ENCODE results near the gene PPCDC. TPM values are rescaled to one million over a fixed set of nuclear protein-coding genes. Genes with fewer than 3 reads are reported as not detected.

Gene PPCDC
- polyA plus RNA-seq, 1 of the 3 experiments (the other 2 are of a cell fraction), result 19.8 TPM

DNA sequence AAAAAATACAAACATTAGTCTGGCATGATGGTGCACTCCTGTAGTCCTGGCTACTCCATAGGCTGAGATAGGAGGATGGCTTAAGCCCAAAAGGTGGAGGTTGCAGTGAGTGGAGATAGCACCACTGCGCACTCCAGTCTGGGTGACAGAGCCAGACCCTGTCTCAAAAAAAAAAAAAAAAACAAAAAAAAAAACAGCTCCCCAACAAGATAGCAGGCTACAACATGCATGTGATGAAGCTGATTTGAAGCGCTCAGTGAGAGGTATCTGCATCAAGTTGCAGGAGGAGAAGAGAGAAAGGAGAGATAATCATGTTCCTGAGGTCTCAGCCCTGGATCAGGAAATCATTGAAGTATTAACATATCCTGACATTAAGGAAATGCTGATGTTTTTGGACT, 608 bp upstream of the PPCDC start:
- Histone ChIP-seq H2AFZ (ENCODE audit: low read depth) (peak overlapping the region; percentile 92), H3K9ac (no peak overlapping the region)
- 87% methylated on average over 2 of the region's 2 CpGs for WGBS (ENCODE audit: low lambda C conversion rate)

DNA sequence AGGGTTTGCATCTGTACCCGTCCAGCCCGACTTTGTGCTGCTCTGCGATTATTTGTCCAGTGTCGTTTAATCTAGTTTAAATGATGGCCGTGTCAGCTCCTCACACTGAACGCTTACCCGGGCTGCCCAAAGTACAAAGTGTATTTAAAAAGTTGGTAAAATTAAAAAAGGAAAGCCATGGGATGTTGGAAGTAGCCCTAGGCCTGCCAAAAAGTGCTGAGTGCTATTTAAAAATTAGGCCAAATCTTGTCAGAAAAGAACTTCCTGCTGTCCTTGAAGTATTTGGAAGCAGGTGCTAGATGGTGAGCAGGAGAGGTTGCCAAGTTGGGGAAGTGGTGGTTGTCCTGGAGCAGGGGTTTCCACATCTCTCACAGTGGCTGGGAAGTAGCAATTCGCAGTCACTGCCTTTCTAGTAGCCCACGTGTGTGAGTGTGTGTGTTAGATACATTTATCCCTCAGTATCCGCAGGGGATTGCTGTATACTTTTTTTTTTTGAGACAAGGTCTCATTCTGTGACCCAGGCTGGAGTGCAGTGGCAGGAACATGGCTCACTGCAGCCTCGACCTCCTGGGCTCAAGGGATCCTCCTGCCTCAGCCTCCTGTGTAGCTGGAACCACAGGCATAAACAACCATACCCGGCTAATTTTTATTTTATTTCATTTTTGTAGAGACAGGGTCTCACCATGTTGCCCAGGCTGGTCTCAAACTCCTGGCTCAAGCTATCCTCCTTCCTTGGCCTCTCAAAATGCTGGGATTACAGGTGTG, 664 bp downstream of the PPCDC start:
- Histone ChIP-seq H3K27ac (ENCODE audit: low read depth in 2 of 2, low read length in 1 of 2) (peak overlapping the region; percentile 63 to 89), H3K79me2 (ENCODE audit: insufficient read depth) (peaks cover 15% of the 10 kb centered on the region), H2AFZ (ENCODE audit: low read depth) (peak overlapping the region; percentile 94), H3K27me3 (ENCODE audit: insufficient read depth) (no peaks in the 10 kb centered on the region), H3K4me2 (peak overlapping the region; percentile 99), H3K9ac (peak overlapping the region; percentile 100), H3K4me1 (ENCODE audit: control insufficient read depth in 1 of 2, insufficient read depth in 2 of 2, low read depth in 1 of 2, low read length in 1 of 2) (peaks cover 0 to 6% of the 10 kb centered on the region in 2 experiments; a peak in 1 of 4 replicates), H3F3A (replicated peaks; ENCODE audit: insufficient read depth) (no peaks in the 10 kb centered on the region), H3K36me3 (replicated peaks in 1 of 2; ENCODE audit: control insufficient read depth in 1 of 2, insufficient read depth in 2 of 2, low read length in 1 of 2) (peaks cover 0 to 4% of the 10 kb centered on the region in 2 experiments), H3K4me3 (ENCODE audit: low read depth in 2 of 2, low read length in 1 of 2) (peak overlapping the region; percentile 94 to 97), H3K9me3 (no peaks in the 10 kb centered on the region), H4K20me1 (ENCODE audit: insufficient read depth) (no peaks in the 10 kb centered on the region), H3K9me2 (no peaks in the 10 kb centered on the region)
- peak; percentile 47 for DNase-seq
- no peak for TF ChIP-seq RFX5 (IDR thresholded peaks at IDR 0.05; ENCODE audit: low read length)
- TF ChIP-seq EZH2phosphoT487 (IDR thresholded peaks at IDR 0.05; ENCODE audit: borderline replicate concordance, low read depth), result no peak
- TF ChIP-seq, protein P1, sequence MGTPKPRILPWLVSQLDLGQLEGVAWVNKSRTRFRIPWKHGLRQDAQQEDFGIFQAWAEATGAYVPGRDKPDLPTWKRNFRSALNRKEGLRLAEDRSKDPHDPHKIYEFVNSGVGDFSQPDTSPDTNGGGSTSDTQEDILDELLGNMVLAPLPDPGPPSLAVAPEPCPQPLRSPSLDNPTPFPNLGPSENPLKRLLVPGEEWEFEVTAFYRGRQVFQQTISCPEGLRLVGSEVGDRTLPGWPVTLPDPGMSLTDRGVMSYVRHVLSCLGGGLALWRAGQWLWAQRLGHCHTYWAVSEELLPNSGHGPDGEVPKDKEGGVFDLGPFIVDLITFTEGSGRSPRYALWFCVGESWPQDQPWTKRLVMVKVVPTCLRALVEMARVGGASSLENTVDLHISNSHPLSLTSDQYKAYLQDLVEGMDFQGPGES (IDR thresholded peaks at IDR 0.05; ENCODE audit: low read depth, low read length), result no peak
- no peak for TF ChIP-seq NFIC (IDR thresholded peaks at IDR 0.05; ENCODE audit: borderline replicate concordance)
- TF ChIP-seq POLR2AphosphoS5 (IDR thresholded peaks at IDR 0.05; ENCODE audit: low read depth, low read length), result no peak
- no peak for TF ChIP-seq MEF2A (IDR thresholded peaks at IDR 0.05; ENCODE audit: borderline replicate concordance, low read depth)
- TF ChIP-seq GABPA (IDR thresholded peaks at IDR 0.05; ENCODE audit: low read depth), result no peak
- TF ChIP-seq ELF1 (IDR thresholded peaks at IDR 0.05), result no peak
- no peak for TF ChIP-seq CHD2 (IDR thresholded peaks at IDR 0.05; ENCODE audit: low read length, partially characterized antibody)
- TF ChIP-seq SMC3 (IDR thresholded peaks at IDR 0.05; ENCODE audit: low read depth, low read length), result no peak
- TF ChIP-seq, protein P2, sequence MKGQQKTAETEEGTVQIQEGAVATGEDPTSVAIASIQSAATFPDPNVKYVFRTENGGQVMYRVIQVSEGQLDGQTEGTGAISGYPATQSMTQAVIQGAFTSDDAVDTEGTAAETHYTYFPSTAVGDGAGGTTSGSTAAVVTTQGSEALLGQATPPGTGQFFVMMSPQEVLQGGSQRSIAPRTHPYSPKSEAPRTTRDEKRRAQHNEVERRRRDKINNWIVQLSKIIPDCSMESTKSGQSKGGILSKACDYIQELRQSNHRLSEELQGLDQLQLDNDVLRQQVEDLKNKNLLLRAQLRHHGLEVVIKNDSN (IDR thresholded peaks at IDR 0.05; ENCODE audit: borderline replicate concordance, low read depth), result no peak
- TF ChIP-seq, protein P3, sequence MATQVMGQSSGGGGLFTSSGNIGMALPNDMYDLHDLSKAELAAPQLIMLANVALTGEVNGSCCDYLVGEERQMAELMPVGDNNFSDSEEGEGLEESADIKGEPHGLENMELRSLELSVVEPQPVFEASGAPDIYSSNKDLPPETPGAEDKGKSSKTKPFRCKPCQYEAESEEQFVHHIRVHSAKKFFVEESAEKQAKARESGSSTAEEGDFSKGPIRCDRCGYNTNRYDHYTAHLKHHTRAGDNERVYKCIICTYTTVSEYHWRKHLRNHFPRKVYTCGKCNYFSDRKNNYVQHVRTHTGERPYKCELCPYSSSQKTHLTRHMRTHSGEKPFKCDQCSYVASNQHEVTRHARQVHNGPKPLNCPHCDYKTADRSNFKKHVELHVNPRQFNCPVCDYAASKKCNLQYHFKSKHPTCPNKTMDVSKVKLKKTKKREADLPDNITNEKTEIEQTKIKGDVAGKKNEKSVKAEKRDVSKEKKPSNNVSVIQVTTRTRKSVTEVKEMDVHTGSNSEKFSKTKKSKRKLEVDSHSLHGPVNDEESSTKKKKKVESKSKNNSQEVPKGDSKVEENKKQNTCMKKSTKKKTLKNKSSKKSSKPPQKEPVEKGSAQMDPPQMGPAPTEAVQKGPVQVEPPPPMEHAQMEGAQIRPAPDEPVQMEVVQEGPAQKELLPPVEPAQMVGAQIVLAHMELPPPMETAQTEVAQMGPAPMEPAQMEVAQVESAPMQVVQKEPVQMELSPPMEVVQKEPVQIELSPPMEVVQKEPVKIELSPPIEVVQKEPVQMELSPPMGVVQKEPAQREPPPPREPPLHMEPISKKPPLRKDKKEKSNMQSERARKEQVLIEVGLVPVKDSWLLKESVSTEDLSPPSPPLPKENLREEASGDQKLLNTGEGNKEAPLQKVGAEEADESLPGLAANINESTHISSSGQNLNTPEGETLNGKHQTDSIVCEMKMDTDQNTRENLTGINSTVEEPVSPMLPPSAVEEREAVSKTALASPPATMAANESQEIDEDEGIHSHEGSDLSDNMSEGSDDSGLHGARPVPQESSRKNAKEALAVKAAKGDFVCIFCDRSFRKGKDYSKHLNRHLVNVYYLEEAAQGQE (IDR thresholded peaks at IDR 0.05; ENCODE audit: low read depth, low read length), result no peak
- 13% methylated on average over 12 of the region's 12 CpGs for WGBS (ENCODE audit: low lambda C conversion rate)
- ChIA-PET POLR2A (interaction anchor here (0.7 to 1.6 kb wide), 13 partner anchors 12 to 192 kb away, joined by 3 to 15 read pairs (median 6); partner anchors contain the start of genes C15orf39, COX5A, RPP25 and SCAMP5), CTCF (interaction anchor here (0.6 to 10.3 kb wide), 7 partner anchors 17 to 183 kb away, joined by 3 to 238 read pairs (median 3); partner anchors contain the start of genes C15orf39, RPP25 and SCAMP5)

More for the DNA sequence above, 608 bp upstream of the PPCDC start:
- H3K4me2 ChIP-seq, result no peak overlapping the region
- no peaks in the 10 kb centered on the region for H3K9me2 ChIP-seq
- H4K20me1 ChIP-seq (ENCODE audit: insufficient read depth), result no peaks in the 10 kb centered on the region
- no peak overlapping the region for H3K4me3 ChIP-seq (ENCODE audit: low read depth in 2 of 2, low read length in 1 of 2)
- no peak for TF ChIP-seq NFIC (IDR thresholded peaks at IDR 0.05; ENCODE audit: borderline replicate concordance)
- TF ChIP-seq SIN3A (IDR thresholded peaks at IDR 0.05; ENCODE audit: borderline replicate concordance, low read depth, low read length), result no peak
- no peak for TF ChIP-seq TCF12 (IDR thresholded peaks at IDR 0.05)
- no peak for TF ChIP-seq RXRA (IDR thresholded peaks at IDR 0.05; ENCODE audit: borderline replicate concordance, low read depth)
- TF ChIP-seq FOXM1 (IDR thresholded peaks at IDR 0.05; ENCODE audit: low read depth), result no peak
- peaks cover 0 to 8% of the 10 kb centered on the region in 2 experiments for H3K36me3 ChIP-seq (replicated peaks in 1 of 2; ENCODE audit: control insufficient read depth in 1 of 2, insufficient read depth in 2 of 2, low read length in 1 of 2)
- no peaks in the 10 kb centered on the region for H3F3A ChIP-seq (replicated peaks; ENCODE audit: insufficient read depth)
- peak overlapping the region in 1 of 2 experiments; percentile 67; a peak in 2 of 4 replicates for H3K27ac ChIP-seq (ENCODE audit: low read depth in 2 of 2, low read length in 1 of 2)
- H3K79me2 ChIP-seq (ENCODE audit: insufficient read depth), result peaks cover 15% of the 10 kb centered on the region
- DNase-seq, result no peak
- POLR2A ChIA-PET, result interaction anchor here (0.6 to 1.6 kb wide), 13 partner anchors 12 to 193 kb away, joined by 3 to 15 read pairs (median 5); partner anchors contain the start of genes C15orf39, COX5A, RPP25 and SCAMP5
- CTCF ChIA-PET, result interaction anchor here (1.0 to 10.3 kb wide), 5 partner anchors 26 to 345 kb away, joined by 3 to 238 read pairs (median 3); partner anchors contain the start of gene C15orf39
- H3K27me3 ChIP-seq (ENCODE audit: insufficient read depth), result no peaks in the 10 kb centered on the region
- H3K4me1 ChIP-seq (ENCODE audit: control insufficient read depth in 1 of 2, insufficient read depth in 2 of 2, low read depth in 1 of 2, low read length in 1 of 2), result peaks cover 0 to 6% of the 10 kb centered on the region in 2 experiments; a peak in 1 of 4 replicates
- H3K9me3 ChIP-seq, result no peaks in the 10 kb centered on the region
